ENCODE results near the gene TIMM17A.
A peak's percentile ranks its signal among the peaks of the same experiment; 100 is the strongest.
"Not testable (repeated sequence)": the region's sequence is repeated elsewhere in the genome, so short reads cannot be mapped to it uniquely, and the experiment has no call there.

Gene TIMM17A

DNA sequence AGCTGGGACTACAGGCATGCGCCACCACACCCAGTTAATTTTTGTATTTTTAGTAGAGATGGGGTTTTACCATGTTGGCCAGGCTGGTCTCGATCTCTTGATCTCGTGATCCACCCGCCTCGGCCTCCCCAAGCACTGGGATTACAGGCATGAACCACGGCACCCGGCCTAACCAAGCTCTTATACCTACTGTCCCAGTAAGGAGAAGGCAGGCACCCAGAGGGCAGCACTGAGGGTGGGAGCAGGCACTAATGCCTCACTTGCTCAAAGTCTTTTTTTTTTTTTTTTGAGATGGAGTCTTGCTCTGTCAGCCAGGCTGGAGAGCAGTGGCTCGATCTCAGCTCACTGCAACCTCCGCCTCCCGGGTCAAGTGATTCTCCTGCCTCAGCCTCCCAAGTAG is 15.0 kb upstream of the TIMM17A start:
- DNase-seq (ENCODE audit: low spot score) = not testable (repeated sequence)

DNA sequence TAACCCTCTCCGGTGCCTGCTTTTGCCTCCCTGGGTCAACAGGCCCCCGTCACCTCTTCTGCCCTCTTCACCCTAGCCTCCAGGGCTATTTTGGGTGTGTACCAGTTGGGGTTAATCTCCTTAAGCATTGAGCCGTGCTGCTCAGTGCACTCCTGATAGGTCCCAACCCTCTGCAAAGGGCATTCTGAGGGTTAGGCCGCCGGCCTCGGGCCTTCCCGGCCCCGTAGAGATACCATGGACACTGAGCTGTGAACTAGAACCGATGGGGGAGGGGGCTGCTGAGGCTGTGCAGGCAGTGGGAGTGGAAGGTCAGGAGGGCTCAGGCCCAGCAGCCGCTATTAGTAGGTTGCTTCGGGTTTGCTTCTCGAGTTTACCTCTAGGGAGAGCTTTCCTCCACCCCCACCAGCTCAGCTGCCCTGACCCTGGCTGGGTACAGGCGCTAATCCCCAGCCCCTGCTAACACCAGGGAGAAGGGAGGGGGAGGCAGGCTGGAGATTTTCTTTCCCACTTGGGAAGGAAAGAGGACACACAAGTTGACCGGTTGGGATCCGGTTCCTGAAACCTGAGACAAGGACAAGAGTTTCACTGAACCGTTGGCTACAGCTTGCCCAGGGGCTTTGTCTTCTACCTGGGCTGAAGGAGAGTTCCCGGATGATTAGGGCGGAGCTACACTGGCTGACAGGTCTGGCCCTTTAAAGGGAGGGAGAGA is 13.7 kb upstream of the TIMM17A start:
- DNase-seq (ENCODE audit: low spot score) = peak; percentile 92

DNA sequence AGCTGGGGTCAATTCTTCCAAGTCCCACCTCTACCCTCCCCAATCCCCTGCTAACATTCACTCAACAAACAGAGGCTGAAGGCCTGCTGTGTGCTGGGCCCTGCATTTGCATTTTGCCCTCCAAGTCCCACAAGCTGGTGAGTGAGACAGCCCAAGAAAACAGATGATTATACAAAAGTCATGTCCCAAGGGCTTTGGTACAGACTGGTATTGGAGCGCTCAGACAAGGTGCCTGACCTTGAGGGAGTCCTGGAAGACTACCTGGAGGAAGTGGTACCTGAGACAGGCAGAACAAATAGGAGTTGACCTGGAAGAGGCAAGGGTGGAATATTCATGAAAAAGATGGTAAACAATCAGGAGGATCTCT is 13.2 kb upstream of the TIMM17A start:
- DNase-seq (ENCODE audit: low spot score) = no peak

DNA sequence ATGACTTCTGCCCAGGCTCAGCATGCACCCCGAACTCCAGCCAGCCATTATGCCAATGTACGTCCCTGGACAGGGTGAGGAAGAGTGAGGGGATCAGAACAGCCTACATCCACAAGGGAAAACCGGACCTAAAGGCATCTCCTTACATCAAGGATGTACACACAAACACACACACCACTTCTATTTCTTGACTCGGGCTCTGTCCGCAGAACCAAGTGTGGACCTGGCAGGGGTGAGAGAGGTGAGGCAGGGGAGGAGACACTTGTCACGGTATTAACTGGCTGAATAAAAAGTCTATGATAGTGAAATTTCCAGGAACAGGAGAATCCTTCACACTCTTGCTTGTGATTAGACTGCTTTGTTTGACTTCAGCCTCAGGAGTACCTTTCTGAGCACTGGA is 11.3 kb upstream of the TIMM17A start:
- DNase-seq (ENCODE audit: low spot score) = no peak

DNA sequence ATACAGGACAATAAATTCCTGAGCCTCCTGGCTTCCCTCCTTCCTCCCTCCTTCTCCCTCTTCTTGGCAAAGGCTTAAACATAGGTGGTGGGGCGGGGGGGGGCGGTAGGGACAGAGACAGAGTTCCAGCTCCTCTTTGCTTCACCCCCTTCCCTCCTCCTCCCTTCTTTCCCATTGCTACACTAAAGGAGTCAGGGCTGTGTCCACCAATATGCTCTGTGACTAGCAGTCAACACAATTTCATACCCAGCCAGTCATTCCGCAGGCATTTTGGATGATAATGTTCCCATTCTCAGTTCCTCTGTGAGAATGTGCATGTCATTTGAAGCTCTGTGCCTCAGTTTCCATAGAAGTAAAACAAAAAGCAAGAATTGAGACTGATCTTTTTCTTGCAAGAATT is 10.7 kb upstream of the TIMM17A start:
- DNase-seq (ENCODE audit: low spot score) = no peak

DNA sequence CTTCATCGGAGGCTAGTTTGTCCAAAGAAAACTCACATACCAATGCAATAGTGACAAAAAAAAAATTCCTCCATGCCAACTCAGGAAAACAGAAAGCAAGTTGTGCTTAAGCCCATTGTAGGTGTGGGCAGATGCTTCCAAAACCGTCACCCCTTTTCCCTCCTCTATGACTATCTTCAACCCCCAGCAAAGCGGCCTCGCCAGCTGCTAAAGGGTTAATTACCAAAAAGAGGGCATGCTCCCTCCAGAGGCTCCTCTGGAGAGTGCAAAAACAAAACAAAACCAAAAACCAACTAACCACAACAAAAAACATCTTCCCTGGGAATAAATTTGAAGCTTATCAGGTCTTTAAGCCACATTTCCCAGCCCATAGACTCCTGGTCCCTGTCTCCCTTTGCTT is 10.1 kb upstream of the TIMM17A start:
- DNase-seq (ENCODE audit: low spot score) = peak; percentile 54

DNA sequence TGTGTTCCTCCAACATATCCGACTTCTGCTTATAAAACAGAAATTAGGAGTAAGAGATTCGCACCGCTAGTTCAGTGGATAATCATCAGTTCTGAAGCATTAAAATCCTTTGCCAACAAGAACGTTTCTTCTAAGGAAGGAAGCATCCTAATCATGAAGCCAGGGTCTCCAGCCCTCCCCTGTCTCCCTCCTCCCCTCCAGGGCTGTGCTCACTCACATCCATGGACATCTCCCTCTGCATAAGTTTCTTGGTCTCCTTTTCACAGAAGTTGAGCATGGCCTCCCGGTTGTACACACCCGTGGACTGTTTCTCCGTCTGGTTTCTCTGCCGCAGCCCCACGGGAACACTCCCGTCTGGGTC is 9.5 kb upstream of the TIMM17A start:
- DNase-seq (ENCODE audit: low spot score) = no peak

DNA sequence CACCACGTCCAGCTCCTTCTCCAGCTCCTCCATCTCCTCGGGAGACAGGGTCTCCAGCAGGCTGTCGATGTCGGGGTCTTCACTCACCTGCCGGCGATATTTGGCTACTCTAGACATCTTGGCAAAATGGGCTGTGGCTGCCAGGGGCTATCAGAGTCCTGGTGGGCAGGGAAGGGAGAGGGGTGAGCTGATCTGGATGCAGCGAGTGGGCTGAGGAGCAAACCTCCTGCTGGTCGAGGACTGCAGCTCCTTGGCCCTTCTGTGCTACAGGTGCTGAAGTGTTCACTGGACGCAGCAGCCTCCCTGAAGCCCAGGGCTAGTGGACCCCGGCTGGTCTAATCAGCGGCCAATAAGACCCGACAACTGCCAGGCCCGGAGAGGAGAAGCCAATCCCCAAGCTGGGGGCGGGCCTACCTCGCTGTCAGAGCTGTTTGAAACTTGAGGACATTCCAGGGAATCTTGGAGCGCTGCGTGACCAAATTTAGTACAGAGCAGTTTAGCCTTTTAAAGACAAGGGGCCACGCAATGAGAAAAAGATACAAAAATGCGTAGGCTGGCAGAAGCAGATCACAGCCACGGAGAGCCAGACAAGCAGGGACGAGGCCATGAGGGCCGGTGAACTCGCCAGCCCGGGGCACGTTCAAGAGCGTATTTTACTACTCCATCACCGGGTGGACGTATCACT is 8.9 kb upstream of the TIMM17A start, which contains the start of gene LMOD1:
Gene LMOD1 (minus strand): TSS at position 325 of the 685 bp plus-strand sequence. CDS start 208 bp downstream, at position 117.
- DNase-seq (ENCODE audit: low spot score) = peak; percentile 93

DNA sequence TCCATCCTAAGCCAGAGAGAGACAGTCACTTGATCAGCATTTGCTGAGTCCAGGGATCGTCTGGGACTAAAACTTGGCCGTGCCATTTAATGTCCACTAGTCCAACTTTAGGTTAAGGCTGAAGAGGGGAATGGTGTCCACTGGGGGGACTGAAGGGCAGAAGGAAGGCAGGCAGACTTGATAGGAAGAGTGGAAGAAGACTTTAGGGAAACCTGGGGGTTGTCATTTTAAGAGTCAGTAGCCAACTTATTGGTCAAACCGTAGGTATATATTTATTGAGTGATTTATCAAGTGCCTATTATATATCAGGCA is 7.7 kb upstream of the TIMM17A start:
- DNase-seq (ENCODE audit: low spot score) = no peak

DNA sequence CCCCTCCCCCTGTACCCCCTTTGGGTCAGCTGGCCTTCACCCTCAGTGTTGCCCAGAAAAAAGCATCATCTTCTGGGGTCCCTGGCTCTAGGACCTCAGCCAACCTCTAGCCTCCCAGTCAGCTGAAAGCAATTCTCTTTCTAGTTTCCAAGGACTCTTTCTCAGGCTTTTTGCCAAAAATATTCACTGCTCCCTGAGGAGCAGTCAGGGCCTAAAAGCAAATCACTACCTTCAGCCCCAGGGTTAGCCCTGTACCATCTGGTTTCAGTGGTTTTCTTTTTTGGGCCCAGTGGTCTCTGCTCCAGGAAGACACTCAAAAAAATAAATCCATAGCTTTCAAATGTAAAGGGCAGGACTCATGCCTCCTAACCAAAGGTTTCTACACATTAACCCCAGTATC is 5.8 kb upstream of the TIMM17A start:
- DNase-seq (ENCODE audit: low spot score) = no peak

DNA sequence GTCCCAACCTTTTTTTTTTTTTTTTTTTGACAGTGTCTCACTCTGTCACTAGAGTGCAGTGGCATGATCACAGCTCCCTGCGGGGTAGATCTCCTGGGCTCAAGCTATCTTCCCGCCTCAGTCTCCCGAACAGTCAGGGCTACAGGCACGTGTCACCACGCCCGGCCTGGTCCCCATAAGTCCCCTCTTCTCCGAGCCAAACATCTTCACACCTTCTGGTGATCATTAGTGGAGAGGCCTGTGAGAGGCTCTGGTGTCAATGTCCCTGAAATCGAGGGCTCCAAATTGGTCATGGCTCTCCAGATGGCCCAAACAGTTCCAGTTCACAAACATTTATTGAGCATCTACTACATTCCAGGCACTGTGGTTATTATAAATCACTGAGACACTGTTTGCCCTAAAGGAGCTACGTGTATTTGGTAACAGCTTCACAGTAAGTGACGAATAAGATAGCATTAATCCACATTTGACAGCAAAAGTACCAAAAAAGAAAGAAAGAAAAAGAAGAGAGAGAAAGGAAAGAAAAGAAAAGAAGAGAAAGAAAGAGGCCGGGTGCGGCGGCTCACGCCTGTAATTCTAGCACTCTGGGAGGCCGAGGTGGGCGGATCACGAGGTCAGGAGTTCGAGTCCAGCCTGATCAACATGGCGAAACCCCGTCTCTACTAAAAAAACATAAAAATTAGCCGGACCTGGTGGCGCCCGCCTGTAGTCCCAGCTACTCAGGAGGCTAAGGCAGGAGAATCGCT is 867 bp upstream of the TIMM17A start:
- no peak for DNase-seq (ENCODE audit: low spot score)

DNA sequence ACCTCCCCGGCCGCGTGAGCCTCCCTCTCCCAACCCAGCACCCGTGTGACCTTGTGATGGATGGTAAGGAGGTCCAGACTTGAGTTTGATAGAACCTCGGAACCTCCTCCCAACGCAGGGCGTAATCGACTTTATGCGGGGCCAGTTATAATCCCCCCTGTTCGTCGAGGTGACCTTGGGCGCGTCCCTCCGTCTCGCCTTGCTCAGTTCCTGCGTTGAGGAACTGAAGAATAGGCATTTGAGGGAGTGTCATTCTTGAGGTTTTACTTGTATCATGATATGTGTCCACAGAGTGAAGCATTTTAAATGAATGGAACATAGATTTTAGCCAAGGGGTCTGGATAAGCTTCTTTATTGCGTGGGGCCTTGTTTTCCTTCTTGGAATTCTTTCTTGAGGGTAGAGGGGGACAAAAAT is 433 bp downstream of the TIMM17A start:
- DNase-seq (ENCODE audit: low spot score) = no peak

DNA sequence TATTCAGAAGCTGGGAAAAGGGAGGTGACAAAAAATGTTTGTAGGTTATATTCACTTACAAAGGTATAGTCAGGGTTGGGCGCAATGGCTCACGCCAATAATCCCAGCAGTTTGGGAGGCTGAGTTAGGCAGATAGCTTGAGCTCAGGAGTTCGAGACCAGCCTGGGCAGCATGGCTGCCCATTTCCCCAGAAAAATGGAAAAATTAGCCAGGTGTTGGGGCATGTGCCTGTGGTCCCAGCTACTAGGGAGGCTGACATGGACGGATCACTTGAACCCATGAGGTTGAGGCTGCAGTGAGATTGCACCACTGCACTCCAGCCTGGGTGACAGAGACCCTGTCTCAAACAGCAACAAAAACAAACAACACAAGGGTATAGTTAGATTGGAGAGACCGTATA is 3.0 kb downstream of the TIMM17A start:
- no peak for DNase-seq (ENCODE audit: low spot score)

DNA sequence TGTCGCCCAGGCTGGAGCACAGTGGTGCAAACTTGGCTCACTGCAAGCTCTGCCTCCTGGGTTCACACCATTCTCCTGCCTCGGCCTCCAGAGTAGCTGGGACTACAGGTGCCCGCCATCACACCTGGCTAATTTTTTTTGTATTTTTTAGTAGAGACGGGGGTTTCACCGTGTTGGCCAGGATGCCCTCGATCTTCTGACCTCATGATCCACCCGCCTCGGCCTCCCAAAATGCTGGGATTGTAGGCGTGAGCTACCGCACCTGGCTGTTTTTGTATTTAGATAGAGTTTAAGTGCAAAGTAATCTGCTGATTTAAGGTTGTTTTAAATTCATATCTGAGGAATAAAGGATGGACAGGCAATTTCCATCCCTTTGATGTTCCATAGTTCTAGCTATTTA is 7.1 kb downstream of the TIMM17A start:
- not testable (repeated sequence) for DNase-seq (ENCODE audit: low spot score)

DNA sequence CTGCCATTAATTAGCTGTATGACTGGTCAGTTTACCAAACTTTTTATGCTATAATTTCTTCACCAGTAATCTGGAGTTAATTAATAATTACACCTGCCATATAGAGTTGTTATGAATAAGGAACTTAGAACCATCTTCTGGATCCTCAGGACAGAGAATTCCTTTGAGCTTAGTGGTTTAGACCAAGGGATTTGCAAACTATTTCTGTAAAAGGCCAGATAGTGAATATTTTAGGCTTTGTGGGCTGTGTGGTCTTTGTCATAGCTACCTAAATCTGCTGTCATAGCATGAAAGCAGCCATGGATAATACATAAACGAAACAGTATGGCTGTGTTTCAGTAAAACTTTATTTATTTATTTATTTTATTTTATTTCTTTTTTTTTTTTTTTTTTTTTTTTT is 9.0 kb downstream of the TIMM17A start:
- DNase-seq (ENCODE audit: low spot score) = no peak

DNA sequence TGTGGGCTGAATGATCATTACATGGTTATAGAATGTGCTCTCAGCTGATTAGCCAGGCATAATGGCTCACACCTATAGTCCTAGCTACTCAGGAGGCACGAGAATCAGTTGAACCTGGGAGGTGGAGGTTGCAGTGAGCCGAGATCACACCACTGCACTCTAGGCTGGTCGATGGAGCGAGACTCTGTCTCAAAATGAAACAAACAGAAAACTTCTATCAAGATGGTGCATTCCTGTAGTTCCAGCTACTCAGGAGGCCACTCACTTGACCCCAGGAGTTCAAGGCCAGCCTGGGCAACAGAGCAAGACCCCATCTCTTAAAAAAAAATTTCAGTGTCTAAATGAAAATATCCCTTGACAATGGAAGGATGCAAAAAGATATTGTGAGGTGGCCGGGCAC is 10.9 kb downstream of the TIMM17A start:
- no peak for DNase-seq (ENCODE audit: low spot score)

DNA sequence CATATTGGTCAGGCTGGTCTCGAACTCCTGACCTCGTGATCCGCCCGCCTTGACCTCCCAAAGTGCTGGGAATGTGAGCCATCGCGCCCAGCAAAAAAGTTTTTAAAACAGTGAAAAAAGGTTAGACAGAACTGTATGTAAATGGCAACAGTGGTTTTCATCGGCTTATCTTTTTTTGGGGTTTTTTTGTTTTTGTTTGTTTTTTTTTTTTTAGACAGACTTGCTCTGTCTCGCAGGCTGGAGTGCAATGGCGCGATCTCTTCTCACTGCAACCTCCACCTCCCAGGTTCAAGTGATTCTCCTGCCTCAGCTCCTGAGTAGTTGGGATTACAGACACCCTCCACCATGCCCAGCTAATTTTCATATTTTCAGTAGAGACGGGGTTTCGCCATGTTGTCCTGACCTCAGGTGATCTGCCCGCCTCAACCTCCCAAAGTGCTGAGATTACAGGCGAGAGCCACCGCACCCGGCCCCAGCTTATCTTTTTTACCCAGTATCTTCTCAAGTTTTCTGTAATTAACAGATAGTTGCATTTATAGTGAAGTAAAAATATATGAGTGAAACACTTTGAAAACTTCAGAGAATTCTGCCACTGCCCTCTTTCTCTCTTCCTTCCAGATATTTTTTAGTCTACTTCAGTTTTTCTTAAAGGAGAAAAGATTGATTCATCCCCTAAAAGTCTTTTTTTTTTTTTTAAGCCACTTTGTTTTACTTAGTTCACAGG is 13.1 kb downstream of the TIMM17A start:
- no peak for DNase-seq (ENCODE audit: low spot score)

DNA sequence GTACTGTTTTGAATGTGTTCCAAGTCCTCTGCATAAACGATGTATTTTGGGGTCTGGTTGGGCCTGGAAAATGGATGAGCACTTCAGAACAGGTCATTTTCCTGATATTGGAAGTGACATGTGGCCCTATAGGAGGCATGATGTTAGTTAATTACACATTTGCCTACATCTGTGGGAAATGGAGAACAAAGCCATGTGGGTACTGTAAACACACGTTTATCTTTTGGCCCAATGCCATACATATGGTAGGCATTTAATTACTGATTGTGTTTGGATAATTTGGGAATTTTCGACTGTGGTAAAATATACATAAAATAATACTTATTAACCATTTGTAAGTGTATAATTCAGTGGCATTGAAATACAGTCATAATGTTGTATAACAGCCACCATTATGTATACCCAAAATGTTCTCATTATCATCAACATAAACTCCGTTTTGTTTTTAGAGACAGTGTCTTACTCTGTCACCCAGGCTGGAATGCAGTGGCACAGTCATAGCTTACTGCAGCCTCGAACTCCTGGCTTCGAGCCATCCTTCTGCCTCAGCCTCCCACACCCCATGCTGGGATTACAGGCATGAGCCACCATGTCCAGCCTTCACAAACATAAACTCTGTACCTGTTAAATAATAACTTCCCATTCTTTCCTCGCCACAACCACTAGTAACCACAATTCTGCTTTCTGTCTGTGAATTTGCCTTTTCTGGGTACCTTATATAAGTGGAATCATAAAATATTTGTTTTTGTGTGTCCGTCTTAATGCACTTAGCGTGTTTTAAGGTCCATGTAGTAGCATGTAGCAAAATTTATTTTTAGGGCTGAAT is 15.2 kb downstream of the TIMM17A start:
- DNase-seq (ENCODE audit: low spot score) = no peak

DNA sequence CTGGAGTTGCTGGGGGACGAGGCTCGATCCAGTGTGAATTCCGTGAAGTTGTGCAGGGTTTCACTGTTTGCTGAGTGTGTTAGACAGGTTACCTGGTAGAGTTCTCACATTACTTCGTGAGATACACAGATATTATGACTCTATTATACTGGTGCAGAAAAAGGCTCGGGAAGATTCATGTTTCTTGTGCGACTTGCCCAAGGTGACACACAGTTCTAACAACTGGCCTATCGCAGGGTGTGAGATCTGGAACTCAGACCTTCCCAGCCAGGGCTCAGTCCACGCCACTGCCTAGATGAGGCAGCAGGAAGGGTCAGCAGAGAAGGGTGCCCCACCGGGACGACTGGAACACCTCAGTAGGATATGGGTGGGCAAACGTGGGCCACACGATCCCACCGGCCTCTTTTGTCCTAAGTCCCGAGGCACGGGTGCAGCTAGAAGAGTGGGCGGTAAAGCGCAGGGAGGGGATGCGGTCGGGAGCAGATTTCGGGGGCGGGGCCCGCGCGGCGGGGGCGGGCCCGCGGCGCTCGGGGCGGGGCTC is 26.8 kb downstream of the TIMM17A start:
- no peak for DNase-seq (ENCODE audit: low spot score)

DNA sequence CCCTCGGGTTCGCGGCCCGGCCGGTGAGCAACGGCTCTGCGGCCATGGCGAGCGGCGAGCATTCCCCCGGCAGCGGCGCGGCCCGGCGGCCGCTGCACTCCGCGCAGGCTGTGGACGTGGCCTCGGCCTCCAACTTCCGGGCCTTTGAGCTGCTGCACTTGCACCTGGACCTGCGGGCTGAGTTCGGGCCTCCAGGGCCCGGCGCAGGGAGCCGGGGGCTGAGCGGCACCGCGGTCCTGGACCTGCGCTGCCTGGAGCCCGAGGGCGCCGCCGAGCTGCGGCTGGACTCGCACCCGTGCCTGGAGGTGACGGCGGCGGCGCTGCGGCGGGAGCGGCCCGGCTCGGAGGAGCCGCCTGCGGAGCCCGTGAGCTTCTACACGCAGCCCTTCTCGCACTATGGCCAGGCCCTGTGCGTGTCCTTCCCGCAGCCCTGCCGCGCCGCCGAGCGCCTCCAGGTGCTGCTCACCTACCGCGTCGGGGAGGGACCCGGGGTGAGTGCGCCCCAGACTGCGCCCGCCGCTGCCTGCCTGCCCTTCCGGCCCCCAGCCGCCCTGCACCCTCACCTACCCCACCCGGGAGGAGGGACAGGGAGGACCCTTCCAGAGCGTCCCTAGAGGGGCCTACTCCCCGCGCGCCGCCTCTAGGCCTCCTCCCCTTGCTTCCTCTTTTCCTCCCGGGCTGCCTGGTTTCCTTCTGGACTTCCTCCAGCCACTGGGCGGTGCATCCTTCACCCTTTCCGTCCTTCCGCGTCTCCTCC is 27.5 kb downstream of the TIMM17A start, which contains the start of gene RNPEP:
Gene RNPEP (plus strand): TSS at position 26 of the 757 bp plus-strand sequence. CDS start 19 bp downstream, at position 45.
- DNase-seq (ENCODE audit: low spot score) = peak; percentile 87

DNA sequence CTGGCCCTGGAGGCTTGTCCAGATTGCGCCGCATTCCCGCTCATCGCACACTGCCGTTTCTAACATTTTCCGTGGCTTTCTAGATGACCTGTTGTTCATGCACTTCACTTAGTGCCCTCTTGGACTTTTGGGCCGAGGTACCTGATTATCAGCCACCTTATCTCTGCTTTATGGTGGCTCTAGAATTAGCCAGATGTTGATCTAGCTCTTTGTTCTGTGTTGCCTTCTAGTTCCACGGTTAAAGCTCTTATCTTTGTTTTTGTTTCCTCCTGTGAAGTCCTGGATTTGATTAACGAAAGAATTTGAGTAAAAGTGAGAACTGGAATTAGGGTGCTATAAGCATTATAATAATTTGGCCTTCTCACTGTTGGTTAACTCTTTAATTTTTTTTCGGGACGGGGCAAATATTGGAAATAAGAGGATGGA is 28.1 kb downstream of the TIMM17A start:
- no peak for DNase-seq (ENCODE audit: low spot score)

All from ecto neural progenitor cell (in vitro differentiated cells).